Right ventricle myocardium inferior (tissue), 1 donor: ENCODE results near the gene C9orf78. TPM values are rescaled to one million over a fixed set of nuclear protein-coding genes. Genes with fewer than 3 reads are reported as not detected.

Experiments
- ATAC-seq: fragments of 200-7000 bp; cut with Tn5 transposase; one replicate; pipeline ENCODE4 v1.9.1; 2020; ENCODE audit warnings: mild to moderate bottlenecking, moderate library complexity
- DNase-seq: peaks from one replicate; pipeline ENCODE4 v3.0.0; 2021; ENCODE audit errors: missing footprints
- intact Hi-C: fragments of 100-400 bp; cut with DNase I; formaldehyde crosslinking; loops from one replicate; pipeline ENCODE4 v1.11.0; 2022
- total RNA-seq: library from RNA; stranded (reverse); fragmentation: NEBNext Ultra II Directional; extraction: Animal tissue kit (Norgen Biotek cat#: 25700); gene quantifications from one replicate; pipeline ENCODE4 v1.2.1, GENCODE V29; 2021
- donor health status: DM: no; HTN: yes; CAD: no; lungs with severe emphysema.

C9orf78 gene
- total RNA-seq, 1 donor from 2014 or later, result 32.0 TPM

DNA sequence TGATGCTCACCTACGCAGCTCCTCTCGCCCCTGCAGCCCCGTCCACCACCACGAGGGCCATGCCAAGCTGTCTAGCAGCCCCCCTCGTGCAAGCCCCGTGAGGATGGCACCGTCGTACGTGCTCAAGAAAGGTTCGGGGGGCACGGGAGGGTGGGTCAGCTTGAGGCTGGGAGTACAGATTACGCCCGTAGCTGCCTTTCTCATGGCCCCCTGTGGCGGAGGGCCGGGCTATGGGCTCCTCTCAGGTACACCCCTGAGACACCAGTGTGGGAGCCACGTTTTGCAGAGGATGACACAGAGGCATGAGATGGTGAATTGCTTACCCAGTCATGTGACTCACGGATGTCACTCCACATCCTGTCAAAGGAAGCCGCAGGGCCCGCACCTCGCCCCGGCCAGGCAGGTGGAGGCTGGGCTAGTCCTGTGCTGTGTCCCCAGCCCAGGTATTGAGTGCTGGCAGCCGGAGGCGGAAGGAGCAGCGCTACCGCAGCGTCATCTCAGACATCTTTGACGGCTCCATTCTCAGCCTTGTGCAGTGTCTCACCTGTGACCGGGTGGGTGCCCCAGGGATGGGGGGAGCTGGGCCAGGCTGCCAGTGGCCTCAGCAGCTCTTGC lies 33.9 kb upstream of the C9orf78 start:
- intact Hi-C loops, result no loop called here
- ATAC-seq (peak; percentile 38), DNase-seq (peak; percentile 75)

DNA sequence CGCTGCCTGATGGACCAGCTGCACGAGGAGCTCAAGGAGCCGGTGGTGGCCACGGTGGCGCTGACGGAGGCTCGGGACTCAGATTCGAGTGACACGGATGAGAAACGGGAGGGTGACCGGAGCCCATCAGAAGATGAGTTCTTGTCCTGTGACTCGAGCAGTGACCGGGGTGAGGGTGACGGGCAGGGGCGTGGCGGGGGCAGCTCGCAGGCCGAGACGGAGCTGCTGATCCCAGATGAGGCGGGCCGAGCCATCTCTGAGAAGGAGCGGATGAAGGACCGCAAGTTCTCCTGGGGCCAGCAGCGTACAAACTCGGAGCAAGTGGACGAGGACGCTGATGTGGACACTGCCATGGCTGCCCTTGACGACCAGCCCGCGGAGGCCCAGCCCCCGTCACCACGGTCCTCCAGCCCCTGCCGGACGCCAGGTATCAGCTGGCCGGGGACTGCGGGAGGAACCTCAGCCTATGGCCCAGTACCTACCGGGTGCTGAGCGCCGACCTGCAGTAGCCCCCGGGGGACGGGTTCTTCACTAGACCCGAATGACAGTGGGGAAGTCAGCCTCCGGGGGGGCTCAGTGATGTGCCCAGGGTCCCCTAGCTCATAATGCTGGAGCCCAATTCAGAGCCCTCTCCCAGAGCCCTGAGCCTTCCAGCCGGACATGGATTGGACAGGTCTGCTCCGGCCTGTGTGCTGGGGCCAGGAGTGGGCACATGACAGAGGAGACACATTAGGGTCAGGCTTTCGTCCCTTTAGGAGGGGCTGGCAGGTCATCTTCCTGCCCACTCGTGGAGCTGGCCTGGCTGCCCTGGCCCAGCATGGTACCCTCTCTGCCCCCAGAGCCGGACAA lies 33.2 kb upstream of the C9orf78 start:
- DNase-seq, result peak; percentile 63
- peak; percentile 12 for ATAC-seq
- intact Hi-C loops, result no loop called here

DNA sequence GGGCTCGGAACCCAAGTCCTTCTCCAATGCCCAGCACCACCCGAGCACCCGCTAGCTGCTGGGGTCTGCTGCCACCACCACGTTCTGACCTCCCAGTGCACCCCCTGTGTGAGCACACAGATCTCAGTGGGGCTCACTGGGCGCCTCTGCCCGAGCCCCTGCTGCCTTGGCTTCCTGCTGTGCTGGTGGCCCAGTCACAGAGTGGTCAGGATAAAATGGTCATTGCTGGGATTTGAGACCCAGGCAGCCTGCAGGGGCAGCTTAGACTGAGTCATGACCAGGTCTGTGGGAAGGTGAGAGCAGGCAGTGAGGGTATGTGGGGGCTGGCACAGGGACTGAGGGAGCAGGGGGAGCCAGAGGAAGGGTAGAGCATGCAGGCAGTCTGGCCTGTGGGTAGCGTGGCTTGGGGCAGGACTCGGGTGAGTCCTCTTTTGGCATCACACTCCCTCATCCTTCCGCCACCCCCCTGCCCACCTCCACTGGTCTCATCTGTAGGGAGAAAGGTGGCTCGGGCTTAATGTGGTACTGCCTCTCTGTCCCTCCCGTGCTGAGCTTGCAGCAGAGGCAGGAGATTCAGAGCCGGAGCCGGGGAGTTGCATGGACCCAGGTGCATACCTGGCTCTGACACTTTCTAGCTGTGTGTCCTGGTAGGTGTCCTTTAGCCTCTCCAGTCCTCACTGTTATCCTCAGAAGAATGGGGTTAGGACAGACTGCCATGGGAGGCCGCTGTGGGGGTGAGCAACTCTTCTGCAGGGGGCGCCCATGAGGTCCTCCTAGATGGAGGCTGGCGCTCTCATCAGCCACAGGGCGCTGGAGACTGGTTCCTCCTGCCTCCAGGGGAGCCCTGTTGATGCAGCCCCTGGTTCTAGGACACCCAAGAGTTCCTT lies 32.3 kb upstream of the C9orf78 start:
- intact Hi-C loops, result no loop called here
- ATAC-seq (no peak), DNase-seq (peak; percentile 52)

DNA sequence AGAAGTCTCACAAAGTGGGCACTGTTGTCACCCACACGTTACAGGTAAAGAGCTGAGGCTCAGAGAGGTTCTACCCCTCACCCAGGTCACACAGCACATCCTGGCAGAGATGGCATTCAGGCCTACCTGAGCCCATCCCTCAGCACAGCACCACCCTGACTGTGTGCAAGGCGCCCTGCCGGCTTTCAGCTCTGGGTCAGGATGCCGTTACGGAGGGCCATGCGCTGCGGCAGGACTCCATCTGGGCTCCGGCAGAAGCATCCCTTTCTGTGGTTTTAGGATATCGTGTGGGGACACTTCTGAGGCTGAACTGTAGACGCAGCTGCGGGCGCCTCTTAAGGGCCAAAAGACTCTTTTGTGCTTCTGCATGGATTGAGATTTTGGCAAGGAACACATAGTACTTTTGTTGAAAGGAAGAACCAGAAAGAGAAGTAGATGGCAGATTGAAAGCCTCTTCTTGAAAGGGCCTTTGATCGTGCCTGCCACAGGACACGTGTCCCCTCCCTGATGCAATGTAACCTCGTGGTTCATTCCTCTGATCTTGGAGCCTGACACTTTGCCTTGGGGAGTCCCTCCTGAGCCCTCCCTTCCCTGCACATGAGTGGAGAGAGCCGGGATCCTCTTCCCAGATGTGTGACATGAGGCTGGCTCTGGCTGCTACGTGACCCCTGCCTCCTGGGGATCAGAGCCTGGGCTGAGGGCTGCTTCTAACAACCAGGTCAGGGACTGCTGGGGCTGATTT lies 31.5 kb upstream of the C9orf78 start:
- intact Hi-C loops, result no loop called here
- DNase-seq (peak; percentile 27), ATAC-seq (no peak)

DNA sequence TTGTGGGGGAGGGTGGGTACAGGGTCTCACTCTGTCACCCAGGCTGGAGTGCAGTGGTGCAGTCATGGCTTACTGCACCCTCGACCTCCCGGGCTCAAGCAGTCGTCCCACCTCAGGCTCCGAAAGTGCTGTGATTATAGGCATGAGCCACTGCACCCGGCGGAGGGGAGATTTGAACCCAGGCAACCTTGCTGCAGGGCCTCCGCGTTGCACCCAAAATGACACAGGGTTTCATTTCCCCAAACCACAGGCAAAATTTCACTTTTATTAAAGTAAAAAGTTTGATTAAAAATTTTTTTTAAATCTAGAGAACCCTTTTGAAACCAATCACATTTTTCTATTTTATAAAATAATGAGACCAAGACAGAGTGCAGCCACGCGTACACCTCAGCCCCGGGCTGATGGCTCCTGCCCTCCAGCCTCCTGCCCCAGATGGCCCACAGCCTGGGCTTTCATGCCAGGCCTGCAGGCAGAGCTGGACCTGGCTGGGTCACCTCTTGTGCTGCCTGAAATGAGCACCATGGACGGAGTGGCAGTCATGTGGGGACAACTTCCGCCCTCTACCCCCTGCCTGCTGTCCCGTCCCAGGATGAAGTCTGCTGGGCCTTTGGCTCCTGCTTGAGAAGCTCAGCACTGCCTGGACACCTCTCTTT lies 30.7 kb upstream of the C9orf78 start:
- ATAC-seq (no peak), DNase-seq (peak; percentile 44)
- intact Hi-C loops, result no loop called here

DNA sequence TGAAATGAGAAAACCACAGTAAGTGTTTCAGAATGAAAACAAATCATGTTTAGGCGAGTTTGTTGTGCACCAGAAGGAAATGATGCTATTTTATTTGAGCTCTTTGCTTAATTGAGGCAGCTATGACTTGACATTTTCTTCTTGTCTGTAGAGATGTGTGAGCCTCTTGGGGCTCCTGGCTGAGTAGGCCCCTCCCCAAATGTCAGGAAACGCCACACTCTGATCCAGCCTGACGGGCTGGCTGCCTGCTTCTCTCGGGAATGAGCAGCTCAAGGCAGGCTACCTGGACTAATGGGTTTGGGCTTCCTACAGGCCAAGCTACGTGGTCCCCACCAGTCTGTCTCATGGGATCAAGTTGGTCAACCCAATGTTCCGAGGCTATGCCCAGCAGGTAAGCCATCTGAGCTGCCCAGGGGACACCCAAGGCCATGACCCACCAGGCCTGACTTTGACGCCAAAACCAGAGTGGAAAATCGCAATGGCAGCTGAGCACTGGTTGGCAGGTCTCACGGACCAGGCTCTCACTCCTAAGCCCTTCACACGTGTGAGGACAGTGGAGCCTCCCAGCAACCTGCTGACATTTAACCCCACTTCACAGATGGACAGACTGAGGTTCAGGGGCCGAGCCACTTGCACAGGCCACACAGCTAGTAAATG lies 30.0 kb upstream of the C9orf78 start:
- DNase-seq, result peak; percentile 13
- intact Hi-C loops, result no loop called here
- ATAC-seq, result no peak

DNA sequence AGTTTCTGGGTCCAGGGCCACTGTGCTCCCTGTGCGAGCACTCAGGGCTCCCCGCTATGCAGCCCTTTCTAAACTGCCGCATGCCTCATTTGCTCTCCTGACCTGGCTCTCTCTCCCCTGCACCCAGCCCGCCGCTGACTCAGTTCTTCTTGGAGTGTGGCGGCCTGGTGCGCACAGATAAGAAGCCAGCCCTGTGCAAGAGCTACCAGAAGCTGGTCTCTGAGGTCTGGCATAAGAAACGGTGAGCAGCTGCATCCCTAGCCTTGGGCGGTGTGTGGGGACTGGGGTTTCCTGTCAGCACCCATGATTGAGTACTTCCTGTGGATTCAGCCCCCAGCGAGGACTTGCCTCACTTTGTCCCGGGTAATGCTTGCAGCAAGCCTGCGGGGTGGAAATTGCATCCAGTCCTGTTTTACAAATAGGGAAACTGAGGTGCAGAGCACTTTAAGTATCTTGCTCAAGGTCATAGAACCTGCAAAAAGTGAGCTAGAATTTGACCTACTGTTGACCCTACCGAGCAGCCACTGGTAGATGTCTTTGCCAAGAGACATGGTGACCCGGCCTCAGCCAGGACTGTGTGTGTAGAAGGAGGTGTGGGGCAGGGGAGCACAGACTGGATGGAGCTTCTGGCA lies 28.1 kb upstream of the C9orf78 start:
- ATAC-seq (no peak), DNase-seq (no peak)
- intact Hi-C loops, result no loop called here

DNA sequence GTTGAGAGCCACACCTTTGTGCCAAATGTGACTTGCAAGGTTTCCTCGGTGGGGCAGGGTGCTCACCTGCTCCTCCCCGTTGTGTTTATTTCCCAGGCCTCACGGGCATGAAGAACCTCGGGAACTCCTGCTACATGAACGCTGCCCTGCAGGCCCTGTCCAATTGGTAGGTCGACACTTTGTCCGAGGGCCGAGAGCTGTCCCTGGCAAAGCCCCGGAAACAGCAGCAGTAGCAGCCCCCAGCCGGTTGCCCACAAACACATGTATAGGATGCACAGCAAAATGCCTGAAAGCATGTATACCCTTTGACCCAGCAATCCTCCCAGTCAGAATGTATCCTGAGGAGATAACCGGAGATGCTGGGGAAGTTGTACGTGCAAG lies 26.4 kb upstream of the C9orf78 start:
- intact Hi-C loops, result no loop called here
- no peak for ATAC-seq
- DNase-seq, result peak; percentile 56

DNA sequence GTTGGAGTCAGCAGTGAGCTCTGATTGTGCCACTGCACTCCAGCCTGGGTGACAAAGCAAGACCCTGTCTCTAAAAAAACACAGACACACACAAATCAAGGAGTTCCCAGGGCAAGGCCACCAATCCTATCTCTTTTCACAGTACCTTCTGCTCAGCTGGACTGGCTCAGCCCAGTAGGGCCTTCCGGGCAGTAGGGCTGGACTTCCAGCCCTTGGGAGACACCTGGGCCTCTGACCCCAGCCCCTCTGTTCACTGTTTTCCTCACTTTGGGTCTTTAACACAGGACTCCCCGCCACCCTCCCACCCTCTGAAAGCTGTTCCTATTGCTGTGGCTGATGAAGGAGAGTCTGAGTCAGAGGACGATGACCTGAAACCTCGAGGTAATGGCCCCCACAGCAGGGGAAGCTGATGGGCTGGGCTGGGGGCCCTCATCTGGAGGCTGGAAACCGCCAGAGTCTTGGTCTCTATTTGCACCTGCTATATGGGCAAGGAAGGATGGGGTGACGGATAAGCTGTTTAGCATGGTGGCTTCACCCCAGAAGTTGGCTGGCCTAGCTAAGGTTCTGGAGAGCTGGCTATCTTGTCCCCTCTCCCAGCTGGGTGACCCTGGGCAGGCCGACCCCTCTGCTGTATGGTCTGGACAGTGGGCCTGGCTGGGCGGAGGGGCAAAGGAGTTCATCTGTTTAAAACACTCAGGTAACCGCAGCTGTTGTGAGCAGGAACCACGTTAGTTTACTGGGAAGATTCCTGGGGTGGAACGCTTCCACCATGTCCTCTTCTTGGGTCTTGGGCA lies 25.8 kb upstream of the C9orf78 start:
- DNase-seq (peak; percentile 11), ATAC-seq (no peak)
- intact Hi-C loops, result no loop called here

DNA sequence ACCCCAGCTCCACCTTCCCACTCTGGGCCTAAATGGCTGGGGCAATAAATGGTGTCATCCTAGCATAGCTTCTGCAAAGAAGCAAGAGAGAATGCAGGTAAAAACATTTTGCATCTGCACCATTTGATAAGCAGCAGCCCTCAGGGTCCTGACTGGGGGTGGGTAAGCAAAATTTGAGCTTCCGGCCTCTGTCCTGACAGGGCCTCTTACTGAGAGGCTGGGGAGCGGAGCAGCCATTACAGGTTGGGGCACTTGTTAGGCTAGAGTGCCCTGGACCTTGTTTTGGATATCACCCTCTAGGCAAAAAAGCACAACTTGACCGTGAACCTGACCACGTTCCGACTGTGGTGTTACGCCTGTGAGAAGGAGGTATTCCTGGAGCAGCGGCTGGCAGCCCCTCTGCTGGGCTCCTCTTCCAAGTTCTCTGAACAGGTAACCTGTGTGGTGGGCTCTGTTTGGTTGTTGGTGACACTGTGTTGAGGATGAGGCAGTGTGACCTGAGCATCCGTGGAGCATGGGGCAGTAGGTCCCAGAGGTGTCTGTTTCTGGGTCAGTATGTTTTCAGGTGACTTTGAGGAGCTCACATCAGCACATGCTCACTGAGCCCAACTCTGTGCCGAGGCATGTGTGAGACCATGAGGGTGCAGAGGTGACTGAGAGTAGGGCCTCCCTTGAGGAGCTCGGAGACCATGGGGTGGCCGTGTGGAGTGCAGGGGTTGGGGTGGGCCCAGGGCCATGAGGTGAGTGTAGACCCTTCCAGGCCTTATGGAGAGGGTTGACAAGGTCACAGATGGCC lies 23.3 kb upstream of the C9orf78 start:
- intact Hi-C loops, result no loop called here
- ATAC-seq (no peak), DNase-seq (peak; percentile 21)

DNA sequence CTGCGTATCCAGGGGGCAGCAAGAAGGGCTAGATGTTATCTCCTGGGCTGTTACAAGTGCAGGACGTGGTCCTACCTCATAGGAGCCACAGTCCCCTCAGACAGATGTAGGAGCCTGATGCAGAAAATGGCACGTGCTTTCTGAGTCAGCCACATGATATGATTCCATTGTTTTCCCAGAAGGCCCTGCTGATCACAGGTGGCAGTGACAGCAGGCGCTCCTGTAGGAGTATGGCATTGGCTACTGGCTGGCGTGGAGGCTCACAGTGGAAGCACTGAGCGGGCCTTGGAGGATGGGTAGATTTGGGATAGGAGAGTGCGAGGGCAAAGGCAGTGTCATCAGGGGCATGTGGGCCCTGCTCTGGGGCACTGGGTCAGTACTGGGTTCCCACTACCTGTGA lies 22.1 kb upstream of the C9orf78 start:
- intact Hi-C loops, result no loop called here
- DNase-seq, result no peak
- ATAC-seq, result no peak

DNA sequence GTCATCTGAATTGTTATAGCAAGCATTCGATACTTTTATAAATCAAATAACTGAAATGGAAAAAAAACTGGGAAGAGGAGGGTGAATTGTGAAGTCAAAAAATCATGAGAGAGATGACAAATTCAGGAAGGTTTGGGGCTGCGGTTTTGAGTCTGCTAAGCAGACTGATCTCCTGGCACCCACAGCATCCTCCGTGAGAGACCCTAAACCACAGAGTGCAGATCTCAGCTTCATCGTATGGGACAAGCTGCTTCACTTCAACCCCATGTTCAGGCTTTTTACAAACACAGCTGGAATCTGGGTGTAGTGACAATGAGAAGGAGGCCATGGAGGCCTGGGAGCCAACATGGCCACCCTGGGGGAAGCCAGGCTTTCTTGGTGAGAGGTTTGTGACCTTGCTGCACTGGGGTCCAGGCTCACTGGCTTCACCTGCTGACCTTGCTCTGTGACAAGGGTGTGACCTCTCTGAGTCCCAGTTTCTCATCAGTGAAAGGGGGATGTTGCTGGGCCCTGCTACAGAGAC lies 19.6 kb upstream of the C9orf78 start:
- no peak for ATAC-seq
- intact Hi-C loops, result no loop called here
- DNase-seq, result no peak

DNA sequence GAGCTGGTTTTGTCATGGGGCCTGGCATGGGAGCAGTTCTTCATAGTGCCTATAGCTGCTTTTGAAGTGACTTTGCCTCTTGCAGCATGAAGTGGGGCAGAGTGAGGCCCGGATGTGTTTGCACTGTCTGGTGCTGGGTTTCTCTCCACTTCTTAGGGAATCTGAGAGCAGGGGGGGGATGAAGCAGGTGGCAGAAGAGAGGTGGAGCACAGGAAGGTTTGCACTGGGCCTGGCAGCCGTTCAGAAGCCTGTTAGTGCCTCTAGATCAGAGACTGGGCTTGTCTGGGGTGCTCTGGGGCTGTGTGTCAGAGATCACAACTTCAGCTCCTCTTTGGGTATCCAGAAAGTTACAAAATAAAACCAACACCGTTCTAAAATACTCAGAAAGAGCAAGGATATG lies 18.5 kb upstream of the C9orf78 start:
- DNase-seq (no peak), ATAC-seq (no peak)
- intact Hi-C loops, result no loop called here

DNA sequence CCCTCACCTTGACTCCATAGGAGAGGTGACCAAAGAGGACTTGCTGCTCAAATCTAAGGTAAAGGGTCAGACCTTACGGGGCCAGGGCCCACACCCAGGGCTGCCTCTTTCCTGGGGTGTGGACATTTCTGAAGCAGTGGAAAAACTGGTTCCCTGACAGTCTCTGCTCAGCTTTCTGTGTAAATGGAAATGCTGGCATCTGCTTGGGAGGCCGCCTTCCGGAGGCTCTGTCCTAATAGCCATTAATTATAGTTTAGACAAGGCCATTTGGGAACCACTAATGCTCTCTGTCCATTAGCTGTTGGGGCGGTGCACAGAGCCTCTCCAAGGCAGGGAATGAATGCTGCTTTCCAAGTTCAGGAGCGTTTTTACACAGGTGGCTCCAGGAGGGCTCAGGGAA lies 17.5 kb upstream of the C9orf78 start:
- intact Hi-C loops, result no loop called here
- no peak for ATAC-seq
- no peak for DNase-seq

DNA sequence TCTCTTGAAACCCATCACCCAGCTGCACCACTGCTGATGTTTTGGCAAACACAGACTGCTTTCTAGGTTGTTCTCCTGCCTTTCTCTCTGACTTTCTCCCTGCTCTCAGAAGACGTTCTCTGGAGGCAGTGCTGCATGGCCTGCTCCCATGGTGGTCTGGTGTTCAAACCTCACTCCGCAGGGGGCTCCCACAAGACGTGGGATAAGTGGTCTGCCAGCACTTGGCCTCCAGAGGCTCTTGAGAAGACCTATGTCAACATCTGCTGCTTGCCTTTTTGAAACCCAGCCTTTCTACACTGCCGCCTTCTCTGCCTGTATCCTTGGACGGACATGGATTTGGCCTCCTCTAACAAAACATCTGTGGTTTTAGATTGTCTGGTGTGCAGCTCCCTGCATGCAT lies 16.7 kb upstream of the C9orf78 start:
- intact Hi-C loops, result no loop called here
- ATAC-seq (no peak), DNase-seq (peak; percentile 11)
